Mesenchymal stem cell (in vitro differentiated cells and primary cell): ENCODE data around the gene HNF1B.

Experiments used
- DNase-seq: peaks from one replicate; pipeline ENCODE4 v3.0.0-alpha.2; 2013
- H2AFZ ChIP-seq: one replicate; pipeline ENCODE4 v1.6.1; 2013; ENCODE audit warnings: low read depth, mild to moderate bottlenecking, control low read depth, inconsistent platforms, low read length, moderate library complexity
- H2AK5ac ChIP-seq: 2 replicates; pipeline ENCODE4 v1.6.1; 2013; ENCODE audit warnings: low read length, moderate library complexity, mild to moderate bottlenecking, inconsistent platforms; ENCODE audit not compliant: severe bottlenecking
- H2BK120ac ChIP-seq: one replicate; pipeline ENCODE4 v1.6.1; 2013; ENCODE audit warnings: low read depth, mild to moderate bottlenecking, inconsistent platforms, low read length, moderate library complexity
- H2BK12ac ChIP-seq, 2 experiments: one replicate each; pipeline ENCODE4 v1.6.1; 2013; ENCODE audit warnings: inconsistent platforms in 2 of 2, low read length in 2 of 2, mild to moderate bottlenecking in 2 of 2, moderate library complexity in 2 of 2, control low read depth in 1 of 2
- H2BK15ac ChIP-seq: one replicate; pipeline ENCODE4 v1.6.1; 2013; ENCODE audit warnings: mild to moderate bottlenecking, low read depth, inconsistent platforms; ENCODE audit not compliant: poor library complexity, severe bottlenecking
- H2BK5ac ChIP-seq: 2 replicates; pipeline ENCODE4 v1.6.1; 2013; ENCODE audit warnings: low read depth, mild to moderate bottlenecking, low read length, control low read depth, inconsistent platforms; ENCODE audit not compliant: poor library complexity, severe bottlenecking
- H3K14ac ChIP-seq, 2 experiments: one replicate each; pipeline ENCODE4 v1.6.1; 2013; ENCODE audit warnings: inconsistent platforms in 2 of 2, low read length in 2 of 2, control low read depth in 1 of 2, mild to moderate bottlenecking in 1 of 2, moderate library complexity in 1 of 2
- H3K18ac ChIP-seq, 2 experiments: one replicate each; pipeline ENCODE4 v1.6.1; 2013; ENCODE audit warnings: inconsistent platforms in 2 of 2, low read length in 2 of 2, control low read depth in 1 of 2, low read depth in 1 of 2, mild to moderate bottlenecking in 1 of 2
- H3K23ac ChIP-seq, 2 experiments: one replicate each; pipeline ENCODE4 v1.6.1; 2013; ENCODE audit warnings: inconsistent platforms in 2 of 2, low read length in 2 of 2, mild to moderate bottlenecking in 2 of 2, moderate library complexity in 2 of 2, control low read depth in 1 of 2
- H3K27ac ChIP-seq: 2 replicates; pipeline ENCODE4 v1.5.1; 2013; ENCODE audit warnings: mild to moderate bottlenecking, moderate library complexity, low read length, control low read depth, inconsistent platforms; ENCODE audit not compliant: poor library complexity, severe bottlenecking
- H3K27me3 ChIP-seq, 2 experiments: 2 replicates each; pipeline versions ENCODE4 v1.6.1 to v1.7.0; 2013; ENCODE audit warnings: low read length in 2 of 2, mild to moderate bottlenecking in 2 of 2, moderate library complexity in 2 of 2, control low read depth in 1 of 2, inconsistent platforms in 1 of 2; ENCODE audit not compliant: control insufficient read depth in 1 of 2, insufficient read depth in 1 of 2
- H3K36me3 ChIP-seq, 2 experiments: 2 replicates each; pipeline versions ENCODE4 v1.6.1 to v1.7.0; 2013; ENCODE audit warnings: low read length in 2 of 2, control low read depth in 1 of 2, inconsistent platforms in 1 of 2, low read depth in 1 of 2, mild to moderate bottlenecking in 1 of 2; ENCODE audit not compliant: insufficient read depth in 2 of 2, control insufficient read depth in 1 of 2
- H3K4ac ChIP-seq, 2 experiments: one replicate each; pipeline ENCODE4 v1.6.1; 2013; ENCODE audit warnings: inconsistent platforms in 2 of 2, low read length in 2 of 2, mild to moderate bottlenecking in 2 of 2, moderate library complexity in 2 of 2, control low read depth in 1 of 2, low read depth in 1 of 2
- H3K4me1 ChIP-seq: 2 replicates; pipeline ENCODE4 v1.6.1; 2013; ENCODE audit warnings: low read depth, low read length, control low read depth; ENCODE audit not compliant: control insufficient read depth, insufficient read depth
- H3K4me2 ChIP-seq: 2 replicates; pipeline ENCODE4 v1.6.1; 2013; ENCODE audit warnings: low read length, mild to moderate bottlenecking, inconsistent platforms; ENCODE audit not compliant: poor library complexity, severe bottlenecking
- H3K4me3 ChIP-seq, 2 experiments: 2 replicates each; pipeline versions ENCODE4 v1.5.1 to v1.7.0; 2013; ENCODE audit warnings: low read length in 2 of 2, mild to moderate bottlenecking in 2 of 2, control low read depth in 1 of 2, low read depth in 1 of 2; ENCODE audit not compliant: insufficient read depth in 1 of 2
- H3K79me1 ChIP-seq: replicated peaks from 2 replicates; pipeline ENCODE4 v1.6.1; 2013; ENCODE audit warnings: mild to moderate bottlenecking, control low read depth, low read length, inconsistent platforms; ENCODE audit not compliant: poor library complexity, severe bottlenecking
- H3K9ac ChIP-seq: 2 replicates; pipeline ENCODE4 v1.7.0; 2013; ENCODE audit warnings: mild to moderate bottlenecking, low read length, moderate library complexity
- H3K9me3 ChIP-seq: 2 replicates; pipeline ENCODE4 v1.7.0; 2013; ENCODE audit warnings: mild to moderate bottlenecking, low read length; ENCODE audit not compliant: control insufficient read depth
- H4K8ac ChIP-seq: one replicate; pipeline ENCODE4 v1.6.1; 2013; ENCODE audit warnings: inconsistent platforms, mild to moderate bottlenecking, low read length, moderate library complexity
- H4K91ac ChIP-seq: one replicate; pipeline ENCODE4 v1.6.1; 2013; ENCODE audit warnings: mild to moderate bottlenecking, low read length, inconsistent platforms
- WGBS: methylation state at CpG from one replicate; pipeline ENCODE4 v1.1.7; 2013; ENCODE audit warnings: mixed read lengths; 5-methylcytosine and 5-hydroxymethylcytosine counted together

Gene HNF1B

DNA sequence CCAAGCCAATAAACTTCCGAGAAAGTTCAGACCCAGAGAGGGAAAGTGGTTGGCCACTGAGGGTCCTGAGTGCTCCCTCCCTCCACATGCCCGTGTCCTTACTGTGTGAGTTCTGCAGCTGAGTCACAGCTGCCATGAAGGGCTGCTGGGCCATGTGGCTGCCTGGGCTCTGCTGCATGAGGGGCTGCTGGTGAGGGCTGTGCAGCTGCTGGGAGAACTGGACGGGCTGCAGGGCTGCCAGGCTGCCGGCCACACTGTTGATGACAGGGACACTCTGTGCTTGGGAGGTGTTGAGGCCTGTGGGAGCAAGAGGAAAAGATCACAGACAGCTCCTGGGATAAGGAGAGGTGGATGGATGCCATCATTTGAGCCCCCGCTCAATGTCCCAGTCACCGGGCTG, 44.0 kb downstream of the HNF1B start:
- no peak overlapping the region for H2BK15ac ChIP-seq
- no peak overlapping the region for H2BK5ac ChIP-seq
- no peak overlapping the region for H3K9ac ChIP-seq
- no peak overlapping the region for H2AFZ ChIP-seq
- no peak overlapping the region for H3K23ac ChIP-seq
- peaks cover 7% of the 10 kb centered on the region for H3K79me1 ChIP-seq
- no peak overlapping the region for H3K4ac ChIP-seq
- no peaks in the 10 kb centered on the region for H3K9me3 ChIP-seq
- peaks cover 0 to 61% of the 10 kb centered on the region in 2 experiments for H3K36me3 ChIP-seq
- H4K91ac ChIP-seq: no peak overlapping the region
- WGBS: 73% methylated on average over 6 of the region's 6 CpGs
- H3K4me3 ChIP-seq: peak overlapping the region in 1 of 2 experiments; percentile 11
- peak overlapping the region in 1 of 2 experiments; percentile 18 for H3K18ac ChIP-seq
- peak overlapping the region; percentile 14 for H2AK5ac ChIP-seq
- H3K4me1 ChIP-seq: peaks cover 30% of the 10 kb centered on the region
- H3K4me2 ChIP-seq: no peak overlapping the region
- no peak overlapping the region for H2BK120ac ChIP-seq
- DNase-seq: peak; percentile 20
- H3K14ac ChIP-seq: no peak overlapping the region
- H3K27me3 ChIP-seq: peaks cover 0 to 46% of the 10 kb centered on the region in 2 experiments
- no peak overlapping the region for H2BK12ac ChIP-seq
- H4K8ac ChIP-seq: no peak overlapping the region
- peak overlapping the region; percentile 43 for H3K27ac ChIP-seq

DNA sequence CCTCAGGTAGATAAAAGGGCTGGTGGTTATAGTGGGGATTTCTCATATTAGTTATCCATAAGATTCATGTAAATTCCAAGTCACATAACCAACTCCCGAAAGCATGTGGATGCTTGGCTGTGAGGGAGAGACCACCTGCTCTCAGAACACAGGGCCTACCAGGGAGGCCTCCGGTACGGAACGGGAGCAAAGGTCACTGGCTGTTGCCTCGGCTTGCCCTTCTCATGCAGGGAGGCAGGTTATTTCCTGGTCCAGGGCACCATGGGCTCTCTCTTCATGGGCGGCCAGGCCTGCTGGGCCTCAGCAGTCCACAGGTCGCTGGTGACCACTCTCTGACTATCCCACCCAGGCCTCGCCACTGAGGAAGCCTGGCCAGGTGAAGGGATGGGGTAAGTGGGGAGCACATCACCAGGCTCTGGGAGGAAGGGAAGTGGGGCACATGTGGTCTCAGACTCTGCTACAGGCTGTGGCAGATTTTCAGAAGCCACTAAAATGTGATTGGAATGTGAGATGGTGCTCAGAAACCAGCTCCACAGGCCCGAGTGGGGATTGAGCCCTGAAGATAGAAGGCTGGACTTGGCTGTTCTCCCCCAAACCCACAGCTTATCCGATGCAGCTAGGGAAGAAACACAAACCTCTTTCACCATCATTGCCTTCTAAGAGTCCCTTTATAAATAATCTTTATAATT, 45.4 kb downstream of the HNF1B start:
- H2BK5ac ChIP-seq: peak overlapping the region; percentile 33
- H3K4me3 ChIP-seq: no peak overlapping the region
- no peak overlapping the region for H3K4ac ChIP-seq
- DNase-seq: no peak
- H2BK15ac ChIP-seq: no peak overlapping the region
- no peak overlapping the region for H3K23ac ChIP-seq
- no peak overlapping the region for H3K9ac ChIP-seq
- H2AFZ ChIP-seq: no peak overlapping the region
- H2AK5ac ChIP-seq: peak overlapping the region; percentile 37
- H2BK120ac ChIP-seq: no peak overlapping the region
- no peak overlapping the region for H3K4me2 ChIP-seq
- WGBS: 87% methylated on average over 10 of the region's 10 CpGs
- peaks cover 4% of the 10 kb centered on the region for H3K9me3 ChIP-seq
- peaks cover 36% of the 10 kb centered on the region for H3K4me1 ChIP-seq
- H4K91ac ChIP-seq: no peak overlapping the region
- H3K36me3 ChIP-seq: peaks cover 0 to 68% of the 10 kb centered on the region in 2 experiments
- no peak overlapping the region for H2BK12ac ChIP-seq
- no peak overlapping the region for H3K18ac ChIP-seq
- H3K14ac ChIP-seq: no peak overlapping the region
- H3K27ac ChIP-seq: peak overlapping the region; percentile 89
- H3K79me1 ChIP-seq: peaks cover 10% of the 10 kb centered on the region
- peaks cover 0 to 36% of the 10 kb centered on the region in 2 experiments for H3K27me3 ChIP-seq
- no peak overlapping the region for H4K8ac ChIP-seq

DNA sequence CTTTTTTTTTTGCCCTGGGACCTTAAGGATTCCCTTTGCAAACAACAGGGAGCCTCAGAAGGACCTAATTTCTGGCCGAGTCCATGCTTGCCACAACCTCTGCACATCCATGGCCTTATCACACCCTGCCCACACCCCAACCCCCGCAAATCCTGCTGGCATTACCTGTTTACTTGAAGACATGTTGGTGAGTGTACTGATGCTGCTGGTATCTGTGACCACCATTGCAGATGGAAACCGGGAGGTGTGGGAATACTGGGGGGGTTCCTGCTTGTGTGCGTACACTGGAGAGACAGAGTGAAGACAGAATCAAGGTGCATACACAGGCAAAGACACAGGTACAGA, 46.0 kb downstream of the HNF1B start:
- Histone ChIP-seq H2AFZ (no peak overlapping the region), H3K9me3 (peaks cover 4% of the 10 kb centered on the region)
- WGBS: 100% methylated on average over 1 of the region's 4 CpGs

GRCh38 chr17:37698132-37698910, 46.5 kb downstream of the HNF1B start:
- Histone ChIP-seq H3K9ac (no peak overlapping the region), H3K79me1 (peaks cover 9% of the 10 kb centered on the region), H4K91ac (no peak overlapping the region), H2BK5ac (no peak overlapping the region), H2AK5ac (peak overlapping the region; percentile 26), H3K14ac (no peak overlapping the region), H3K4me2 (no peak overlapping the region), H3K4me3 (no peak overlapping the region), H3K27me3 (peaks cover 0 to 31% of the 10 kb centered on the region in 2 experiments), H2BK120ac (no peak overlapping the region), H3K36me3 (peaks cover 0 to 71% of the 10 kb centered on the region in 2 experiments), H3K18ac (no peak overlapping the region), H4K8ac (no peak overlapping the region), H2BK15ac (no peak overlapping the region), H3K23ac (no peak overlapping the region), H2AFZ (no peak overlapping the region), H3K9me3 (peaks cover 4% of the 10 kb centered on the region), H3K4ac (no peak overlapping the region), H3K27ac (peak overlapping the region; percentile 89), H2BK12ac (no peak overlapping the region), H3K4me1 (peaks cover 35% of the 10 kb centered on the region)
- WGBS: 82% methylated on average over 5 of the region's 5 CpGs
- peak; percentile 42 for DNase-seq

More for the DNA sequence above, 46.0 kb downstream of the HNF1B start:
- no peak for DNase-seq
- no peak overlapping the region for H3K4me3 ChIP-seq
- no peak overlapping the region for H2BK120ac ChIP-seq
- H3K27ac ChIP-seq: peak overlapping the region; percentile 89
- H3K4ac ChIP-seq: no peak overlapping the region
- H3K4me1 ChIP-seq: peaks cover 34% of the 10 kb centered on the region
- H2BK5ac ChIP-seq: no peak overlapping the region
- peaks cover 9% of the 10 kb centered on the region for H3K79me1 ChIP-seq
- no peak overlapping the region for H3K18ac ChIP-seq
- no peak overlapping the region for H3K4me2 ChIP-seq
- no peak overlapping the region for H3K9ac ChIP-seq
- no peak overlapping the region for H2BK12ac ChIP-seq
- peaks cover 0 to 65% of the 10 kb centered on the region in 2 experiments for H3K36me3 ChIP-seq
- peak overlapping the region; percentile 26 for H2AK5ac ChIP-seq
- no peak overlapping the region for H4K8ac ChIP-seq
- no peak overlapping the region for H2BK15ac ChIP-seq
- no peak overlapping the region for H3K23ac ChIP-seq
- no peak overlapping the region for H3K14ac ChIP-seq
- peaks cover 0 to 30% of the 10 kb centered on the region in 2 experiments for H3K27me3 ChIP-seq
- H4K91ac ChIP-seq: no peak overlapping the region
